ENCODE results near the gene HGD. TPM values are rescaled to one million over a fixed set of nuclear protein-coding genes. Genes with fewer than 3 reads are reported as not detected.

The HGD gene
- total RNA-seq, 1 experiment from 2014 or later = 0.33 TPM

DNA sequence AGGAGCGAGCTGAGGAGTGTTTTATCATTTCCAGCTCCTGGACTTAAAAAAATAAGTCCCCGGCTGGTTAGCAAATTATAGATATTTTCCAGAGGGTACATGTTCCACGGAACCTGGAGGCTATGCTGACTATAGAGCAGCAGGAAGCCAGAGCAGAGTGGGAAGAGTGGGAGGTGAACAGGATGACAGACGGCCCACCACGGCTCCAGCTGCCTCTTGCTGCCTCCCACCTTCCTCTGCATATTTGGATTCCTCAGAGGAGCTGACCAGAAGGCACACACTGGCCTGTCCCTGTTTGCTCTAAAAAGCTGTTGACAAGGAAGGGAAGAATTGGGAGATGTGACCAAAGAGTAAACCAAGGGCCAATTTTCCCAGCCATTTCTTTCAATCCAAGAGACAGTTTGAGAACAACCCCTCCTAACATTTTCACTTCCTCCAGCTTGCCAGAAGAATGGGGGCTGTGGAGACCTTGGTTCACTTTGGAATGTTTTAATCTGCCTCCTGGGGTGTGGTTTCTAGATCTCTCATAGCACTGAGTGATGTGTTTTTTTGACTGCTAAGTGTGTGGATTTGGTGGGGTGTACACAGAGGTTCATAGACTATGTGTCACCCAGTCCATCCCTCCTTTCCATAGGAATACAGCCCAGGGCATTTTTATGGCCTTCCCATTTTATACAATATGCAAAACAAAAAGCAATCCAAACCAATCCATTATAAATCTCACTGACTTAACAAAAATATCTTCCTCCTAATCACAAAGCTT lies 36.8 kb downstream of the HGD start:
- TF ChIP-seq, protein P1, sequence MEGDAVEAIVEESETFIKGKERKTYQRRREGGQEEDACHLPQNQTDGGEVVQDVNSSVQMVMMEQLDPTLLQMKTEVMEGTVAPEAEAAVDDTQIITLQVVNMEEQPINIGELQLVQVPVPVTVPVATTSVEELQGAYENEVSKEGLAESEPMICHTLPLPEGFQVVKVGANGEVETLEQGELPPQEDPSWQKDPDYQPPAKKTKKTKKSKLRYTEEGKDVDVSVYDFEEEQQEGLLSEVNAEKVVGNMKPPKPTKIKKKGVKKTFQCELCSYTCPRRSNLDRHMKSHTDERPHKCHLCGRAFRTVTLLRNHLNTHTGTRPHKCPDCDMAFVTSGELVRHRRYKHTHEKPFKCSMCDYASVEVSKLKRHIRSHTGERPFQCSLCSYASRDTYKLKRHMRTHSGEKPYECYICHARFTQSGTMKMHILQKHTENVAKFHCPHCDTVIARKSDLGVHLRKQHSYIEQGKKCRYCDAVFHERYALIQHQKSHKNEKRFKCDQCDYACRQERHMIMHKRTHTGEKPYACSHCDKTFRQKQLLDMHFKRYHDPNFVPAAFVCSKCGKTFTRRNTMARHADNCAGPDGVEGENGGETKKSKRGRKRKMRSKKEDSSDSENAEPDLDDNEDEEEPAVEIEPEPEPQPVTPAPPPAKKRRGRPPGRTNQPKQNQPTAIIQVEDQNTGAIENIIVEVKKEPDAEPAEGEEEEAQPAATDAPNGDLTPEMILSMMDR (conservative IDR thresholded peaks at IDR 0.05) = no peak
- Histone ChIP-seq H2BK20ac (ENCODE audit: low read depth, low read length, poor library complexity, severe bottlenecking) (no peak overlapping the region), H2AFZ (ENCODE audit: low read length) (no peak overlapping the region), H3K79me2 (ENCODE audit: insufficient read depth, low read length) (no peaks in the 10 kb centered on the region), H2BK12ac (ENCODE audit: insufficient read length, low read depth, low read length) (no peak overlapping the region), H3K27ac (ENCODE audit: insufficient read length, low read depth, low read length) (no peak overlapping the region), H4K5ac (ENCODE audit: insufficient read length, low read depth, low read length) (no peak overlapping the region), H2BK15ac (ENCODE audit: low read depth, low read length) (no peak overlapping the region), H3K14ac (ENCODE audit: insufficient read depth, low read length) (no peak overlapping the region), H2AK5ac (ENCODE audit: insufficient read length, low read length) (no peak overlapping the region), H3T11ph (ENCODE audit: low read length) (no peak overlapping the region), H4K20me1 (ENCODE audit: control insufficient read depth, insufficient read depth, insufficient read length) (no peaks in the 10 kb centered on the region), H3K4me2 (ENCODE audit: insufficient read depth, insufficient read length, low read length) (no peak overlapping the region), H3K56ac (ENCODE audit: insufficient read length, low read depth, low read length) (no peak overlapping the region), H4K91ac (ENCODE audit: insufficient read length, low read depth, low read length) (no peak overlapping the region), H3K23me2 (ENCODE audit: insufficient read length, low read depth, low read length, poor library complexity, severe bottlenecking) (no peaks in the 10 kb centered on the region), H4K8ac (replicated peaks; ENCODE audit: insufficient read length, low read depth, low read length) (no peak overlapping the region), H3K23ac (ENCODE audit: insufficient read length, low read depth, low read length) (no peak overlapping the region), H3K9ac (ENCODE audit: extremely low read depth, insufficient read length, low read length) (no peak overlapping the region), H3K9me3 (ENCODE audit: control insufficient read depth, low read depth, low read length) (no peaks in the 10 kb centered on the region), H2BK5ac (ENCODE audit: insufficient read length, low read length) (no peak overlapping the region), H3K18ac (ENCODE audit: insufficient read length, low read depth, low read length) (no peak overlapping the region), H3K27me3 (ENCODE audit: insufficient read depth, low read length) (no peaks in the 10 kb centered on the region), H3K4me1 (ENCODE audit: insufficient read depth, low read length) (no peaks in the 10 kb centered on the region), H3K4ac (ENCODE audit: low read depth, low read length) (no peak overlapping the region), H3K79me1 (ENCODE audit: insufficient read depth, low read depth, low read length, poor library complexity, severe bottlenecking) (no peaks in the 10 kb centered on the region), H2BK120ac (ENCODE audit: low read depth, low read length, poor library complexity, severe bottlenecking) (no peak overlapping the region)
- Mint-ChIP-seq H3K36me3 (ENCODE audit: insufficient read depth in 1 of 3, low read depth in 3 of 3) (no peaks in the 10 kb centered on the region), H3K4me3 (no peak overlapping the region), H3K27ac (no peak overlapping the region), H3K9me3 (no peaks in the 10 kb centered on the region; a peak in 1 of 5 replicates), H3K4me1 (peaks cover 9 to 12% of the 10 kb centered on the region in 2 experiments), H3K27me3 (ENCODE audit: low read depth) (no peaks in the 10 kb centered on the region)
- WGBS (ENCODE audit: extremely low coverage, insufficient read length, low lambda C conversion rate) = no CpG with 5 or more reads among the region's 5 CpGs
- no peak for DNase-seq
